Right lobe of liver (tissue), 6 donors: ENCODE measurements around the gene HPSE2. TPM values are rescaled to one million over a fixed set of nuclear protein-coding genes. Genes with fewer than 3 reads are reported as not detected.

ENCODE experiments used
- ATAC-seq, 4 donors: fragments of 200-7000 bp; cut with Tn5 transposase; one replicate each; pipeline ENCODE4 v1.9.1; 2020; ENCODE audit warnings: mild to moderate bottlenecking in 4 of 4, moderate library complexity in 4 of 4
- DNase-seq, 3 donors: peaks; one replicate each; pipeline ENCODE4 v3.0.0-alpha.2; 2020
- H3K27ac ChIP-seq, 3 donors: fragments of 200-600 bp; one replicate each; pipeline ENCODE4 v1.8.0; 2022
- H3K27me3 ChIP-seq, 2 donors: fragments of 200-600 bp; one replicate each; pipeline ENCODE4 v1.8.0; 2022
- H3K36me3 ChIP-seq, 4 donors: fragments of 200-600 bp; sonication (generic) in 1 of 4; one replicate each; pipeline versions ENCODE4 v1.5.1 to v1.8.0; 2017 to 2022; ENCODE audit warnings: control low read depth in 1 of 4
- H3K4me1 ChIP-seq, 4 donors: fragments of 200-600 bp; sonication (generic) in 1 of 4; one replicate each; pipeline versions ENCODE4 v1.5.1 to v1.8.0; 2017 to 2022; ENCODE audit warnings: control low read depth in 1 of 4
- H3K4me3 ChIP-seq, 3 donors: fragments of 200-600 bp; one replicate each; pipeline ENCODE4 v1.8.0; 2022
- H3K9me3 ChIP-seq, 4 donors: fragments of 200-600 bp; sonication (generic) in 1 of 4; one replicate each; pipeline versions ENCODE4 v1.5.1 to v1.8.0; 2017 to 2022; ENCODE audit warnings: control low read depth in 1 of 4
- CTCF ChIP-seq, 4 donors: fragments of 200-600 bp in 3 of 4; fragments of 450-650 bp in 1 of 4; IDR thresholded peaks; one replicate each; pipeline versions ENCODE4 v1.5.1 to v1.8.0; 2016 to 2022; ENCODE audit warnings: antibody characterized with exemption in 4 of 4, mild to moderate bottlenecking in 2 of 4
- POLR2A ChIP-seq: fragments of 450-650 bp; IDR thresholded peaks from one replicate; pipeline ENCODE4 v1.6.1; 2017; ENCODE audit warnings: antibody characterized with exemption, mild to moderate bottlenecking
- WGBS: methylation state at CpG from one replicate; pipeline ENCODE4 v1.1.6; 2018; ENCODE audit warnings: low coverage, low lambda C conversion rate; ENCODE audit not compliant: insufficient coverage; ENCODE audit errors: missing lambda C conversion rate; 5-methylcytosine and 5-hydroxymethylcytosine counted together
- intact Hi-C, 2 donors: fragments of 100-400 bp; cut with DNase I; formaldehyde crosslinking; loops; one replicate each; pipeline versions ENCODE4 v1.11.2 to v1.14.1; 2022
- total RNA-seq, 6 experiments: library from RNA; depleted of rRNA in 2 of 6; stranded (reverse); fragments of >200 nt in 2 of 6; fragmentation: NEBNext Ultra II Directional in 3 of 6; extraction: Animal tissue kit (Norgen Biotek cat#: 25700) in 3 of 6; gene quantifications; one replicate each; pipeline versions ENCODE4 v1.1.0 to v1.2.4, GENCODE V29; 2016 to 2023
- donor health status: DM: no; HTN: yes; CAD: no.
- donor health status: DM: no; HTN: no; CAD: no.
- donor health status: DM: no; HTN: no; CAD: no.
- donor health status: DM: no; HTN: yes; CAD: no.
- donor health status: DM: no; HTN: yes; CAD: no.

The HPSE2 gene
- total RNA-seq, 6 experiments from 2014 or later: not detected

GRCh38 chr10:98456043-98456570 lies 779.5 kb downstream of the HPSE2 start:
- Histone ChIP-seq H3K4me1 (no peaks in the 10 kb centered on the region), H3K9me3 (no peaks in the 10 kb centered on the region), H3K4me3 (no peak overlapping the region), H3K27me3 (no peaks in the 10 kb centered on the region), H3K27ac (no peak overlapping the region), H3K36me3 (no peaks in the 10 kb centered on the region)
- 92% methylated on average over 2 of the region's 4 CpGs for WGBS
- ATAC-seq: no peak
- DNase-seq: no peak
- intact Hi-C loops: no loop called here
- TF ChIP-seq POLR2A: no peak
- TF ChIP-seq CTCF (IDR thresholded peaks at IDR 0.05): no peak

GRCh38 chr10:98453729-98454128 lies 781.9 kb downstream of the HPSE2 start:
- Histone ChIP-seq H3K4me1 (peaks cover 0 to 9% (median 0%) of the 10 kb centered on the region in 4 donors), H3K27me3 (no peaks in the 10 kb centered on the region)
- TF ChIP-seq POLR2A (no peak), CTCF (IDR thresholded peaks at IDR 0.05) (no peak)

GRCh38 chr10:98450618-98451017 lies 785.0 kb downstream of the HPSE2 start:
- ATAC-seq: peak in 2 of 4 donors; percentile 19 to 54

More at GRCh38 chr10:98453729-98454128, 781.9 kb downstream of the HPSE2 start:
- WGBS: 79% methylated on average over 2 of the region's 2 CpGs
- intact Hi-C loops: no loop called here
- no peak for ATAC-seq
- H3K36me3 ChIP-seq: no peaks in the 10 kb centered on the region
- no peak overlapping the region for H3K4me3 ChIP-seq
- DNase-seq: no peak
- no peaks in the 10 kb centered on the region for H3K9me3 ChIP-seq
- H3K27ac ChIP-seq: no peak overlapping the region

GRCh38 chr10:98449287-98449686 lies 786.4 kb downstream of the HPSE2 start:
- Histone ChIP-seq H3K9me3 (no peaks in the 10 kb centered on the region), H3K4me3 (no peak overlapping the region), H3K27ac (no peak overlapping the region), H3K27me3 (no peaks in the 10 kb centered on the region), H3K4me1 (peaks cover 0 to 18% (median 0%) of the 10 kb centered on the region in 4 donors), H3K36me3 (no peaks in the 10 kb centered on the region)
- intact Hi-C loops: no loop called here
- ATAC-seq (no peak), DNase-seq (no peak)
- TF ChIP-seq CTCF (IDR thresholded peaks at IDR 0.05): no peak
- no peak for TF ChIP-seq POLR2A

More at GRCh38 chr10:98450618-98451017, 785.0 kb downstream of the HPSE2 start:
- Histone ChIP-seq H3K4me3 (no peak overlapping the region), H3K27ac (peak overlapping the region in 1 of 3 donors; percentile 60), H3K9me3 (no peaks in the 10 kb centered on the region), H3K27me3 (no peaks in the 10 kb centered on the region), H3K4me1 (peaks cover 0 to 18% (median 0%) of the 10 kb centered on the region in 4 donors), H3K36me3 (no peaks in the 10 kb centered on the region)
- intact Hi-C loops: no loop called here
- 20% methylated on average over 1 of the region's 1 CpG for WGBS
- no peak for TF ChIP-seq POLR2A
- DNase-seq: no peak

GRCh38 chr10:98446661-98447221 lies 788.9 kb downstream of the HPSE2 start, which contains the start of gene HPS1:
HPS1 (minus strand) TSS chr10:98446935; CDS start chr10:98443240, 3,695 bp downstream.
- peak; percentile 82 to 89 (median 89) for DNase-seq
- peak; percentile 90 for TF ChIP-seq POLR2A
- TF ChIP-seq CTCF (IDR thresholded peaks at IDR 0.05): no peak
- Histone ChIP-seq H3K27ac (peak within 1 kb of the TSS; percentile 66 to 85 (median 74)), H3K27me3 (no peaks in the 10 kb centered on the region), H3K4me1 (peaks cover 0 to 18% (median 0%) of the 10 kb centered on the region in 4 donors), H3K9me3 (no peaks in the 10 kb centered on the region), H3K4me3 (peak within 1 kb of the TSS; percentile 70 to 74 (median 71)), H3K36me3 (peaks cover 0 to 10% (median 4%) of the 10 kb centered on the region in 4 donors)
- intact Hi-C loops: no loop called here
- peak; percentile 88 to 95 (median 92) for ATAC-seq
- 2% methylated on average over 11 of the region's 47 CpGs for whole genome bisulfite sequencing
